Immature natural killer cell (primary cell): ENCODE results near the gene CYP27A1. TPM values are rescaled to one million over a fixed set of nuclear protein-coding genes. Genes with fewer than 3 reads are reported as not detected.
A peak's percentile ranks its signal among the peaks of the same experiment; 100 is the strongest.

Source experiments
- DNase-seq, 3 donors: peaks; one replicate each; pipeline ENCODE4 v3.0.0; 2022; ENCODE audit warnings: mixed read lengths in 1 of 3
- H3K27ac Mint-ChIP-seq, 6 donors: one replicate each; pipeline ENCODE4 v1.8.0; 2020; ENCODE audit warnings: mixed read lengths in 6 of 6, mild to moderate bottlenecking in 5 of 6, inconsistent platforms in 4 of 6, moderate library complexity in 3 of 6
- H3K27me3 Mint-ChIP-seq, 3 donors: one replicate each; pipeline ENCODE4 v1.8.0; 2020 to 2021; ENCODE audit warnings: low read depth in 3 of 3, mild to moderate bottlenecking in 3 of 3, mixed read lengths in 3 of 3, moderate library complexity in 3 of 3, inconsistent platforms in 1 of 3
- H3K36me3 Mint-ChIP-seq, 3 donors: one replicate each; pipeline ENCODE4 v1.8.0; 2020; ENCODE audit warnings: mixed read lengths in 3 of 3, inconsistent platforms in 2 of 3, mild to moderate bottlenecking in 2 of 3
- H3K4me1 Mint-ChIP-seq, 2 donors: one replicate each; pipeline ENCODE4 v1.8.0; 2020; ENCODE audit warnings: inconsistent platforms in 2 of 2, mild to moderate bottlenecking in 2 of 2, mixed read lengths in 2 of 2, moderate library complexity in 1 of 2
- H3K4me3 Mint-ChIP-seq, 5 donors: one replicate each; pipeline ENCODE4 v1.8.0; 2020; ENCODE audit warnings: mild to moderate bottlenecking in 5 of 5, mixed read lengths in 5 of 5, inconsistent platforms in 3 of 5, moderate library complexity in 3 of 5
- H3K9me3 Mint-ChIP-seq, 6 donors: one replicate each; pipeline ENCODE4 v1.8.0; 2020; ENCODE audit warnings: mild to moderate bottlenecking in 6 of 6, mixed read lengths in 6 of 6, inconsistent platforms in 4 of 6, moderate library complexity in 3 of 6
- polyA plus RNA-seq, 3 donors: library from polyadenylated mRNA; unstranded; fragments of 300-500 nt; fragmentation: Illumina TruSeq; gene quantifications; one replicate each; pipeline ENCODE4 v1.2.3, GENCODE V29; 2021

The CYP27A1 gene
- polyA plus RNA-seq, 3 donors from 2014 or later: 0.34 to 0.60 TPM; not detected in 1

DNA sequence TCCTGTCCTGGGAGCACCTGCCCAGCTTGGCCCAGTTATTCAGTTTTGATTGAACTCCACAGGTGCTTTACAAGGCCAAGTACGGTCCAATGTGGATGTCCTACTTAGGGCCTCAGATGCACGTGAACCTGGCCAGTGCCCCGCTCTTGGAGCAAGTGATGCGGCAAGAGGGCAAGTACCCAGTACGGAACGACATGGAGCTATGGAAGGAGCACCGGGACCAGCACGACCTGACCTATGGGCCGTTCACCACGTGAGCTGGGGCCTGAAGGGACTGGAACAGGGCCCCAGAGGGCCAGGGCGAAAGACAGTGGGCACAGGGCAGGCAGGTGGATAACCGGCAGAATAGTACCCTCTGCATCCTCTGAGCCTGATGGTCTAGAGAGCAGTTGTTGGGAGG lies 27.6 kb downstream of the CYP27A1 start:
- no peak overlapping the region for H3K27ac Mint-ChIP-seq
- H3K36me3 Mint-ChIP-seq: peaks cover 0 to 7% (median 0%) of the 10 kb centered on the region in 3 donors
- no peak overlapping the region for H3K4me3 Mint-ChIP-seq
- H3K9me3 Mint-ChIP-seq: peaks cover 0 to 12% (median 6%) of the 10 kb centered on the region in 6 donors
- no peaks in the 10 kb centered on the region for H3K4me1 Mint-ChIP-seq
- no peak for DNase-seq
- peaks cover 1 to 19% (median 7%) of the 10 kb centered on the region in 3 donors for H3K27me3 Mint-ChIP-seq

DNA sequence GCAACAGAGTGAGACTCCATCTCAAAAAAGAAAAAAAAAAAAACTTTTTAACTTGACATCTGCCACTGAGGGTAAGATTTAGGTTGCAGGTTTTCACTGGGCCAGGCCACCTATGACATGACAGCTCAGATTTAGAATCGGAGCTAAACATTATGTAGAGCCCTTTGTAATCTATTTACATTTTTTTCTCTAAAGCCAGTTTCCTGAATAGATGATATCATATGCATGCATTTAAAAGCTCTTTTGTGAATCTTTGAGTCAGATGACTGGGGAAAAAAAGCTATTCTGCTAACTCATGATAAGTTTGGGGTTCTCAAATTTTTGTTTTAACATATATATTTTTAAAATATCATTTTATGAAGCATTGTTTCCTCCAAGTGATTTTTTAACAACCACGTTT lies 28.3 kb downstream of the CYP27A1 start:
- H3K27me3 Mint-ChIP-seq: peaks cover 1 to 11% (median 5%) of the 10 kb centered on the region in 3 donors
- peaks cover 0 to 4% (median under 1%) of the 10 kb centered on the region in 6 donors for H3K9me3 Mint-ChIP-seq

DNA sequence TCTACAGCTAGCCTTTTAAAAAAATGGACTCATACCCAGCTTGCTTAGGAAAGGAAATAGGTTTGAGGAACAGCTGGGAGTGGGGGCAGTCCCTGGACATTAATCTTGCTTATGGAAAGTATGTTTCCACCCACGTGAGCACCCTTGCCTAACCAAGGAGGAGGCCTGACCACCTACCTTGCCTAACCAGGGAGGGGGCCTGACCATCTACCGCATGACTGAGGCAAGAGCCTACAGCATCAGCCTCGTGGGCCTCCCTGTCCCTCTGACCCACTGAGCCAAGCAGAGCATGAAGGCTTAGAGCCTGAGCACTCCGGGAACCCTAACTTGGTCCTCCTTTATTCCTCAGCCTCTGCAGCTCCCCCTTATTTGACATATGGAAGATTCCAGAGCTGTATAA lies 29.4 kb downstream of the CYP27A1 start:
- Mint-ChIP-seq H3K36me3 (no peaks in the 10 kb centered on the region), H3K27ac (no peak overlapping the region), H3K9me3 (no peaks in the 10 kb centered on the region), H3K27me3 (peaks cover 1 to 10% (median 5%) of the 10 kb centered on the region in 3 donors), H3K4me3 (no peak overlapping the region), H3K4me1 (no peaks in the 10 kb centered on the region)
- DNase-seq: no peak

More for the DNA sequence above, 28.3 kb downstream of the CYP27A1 start:
- H3K4me1 Mint-ChIP-seq: no peaks in the 10 kb centered on the region
- H3K27ac Mint-ChIP-seq: no peak overlapping the region
- DNase-seq: no peak
- H3K36me3 Mint-ChIP-seq: peaks cover 0 to under 1% (median 0%) of the 10 kb centered on the region in 3 donors
- H3K4me3 Mint-ChIP-seq: no peak overlapping the region

DNA sequence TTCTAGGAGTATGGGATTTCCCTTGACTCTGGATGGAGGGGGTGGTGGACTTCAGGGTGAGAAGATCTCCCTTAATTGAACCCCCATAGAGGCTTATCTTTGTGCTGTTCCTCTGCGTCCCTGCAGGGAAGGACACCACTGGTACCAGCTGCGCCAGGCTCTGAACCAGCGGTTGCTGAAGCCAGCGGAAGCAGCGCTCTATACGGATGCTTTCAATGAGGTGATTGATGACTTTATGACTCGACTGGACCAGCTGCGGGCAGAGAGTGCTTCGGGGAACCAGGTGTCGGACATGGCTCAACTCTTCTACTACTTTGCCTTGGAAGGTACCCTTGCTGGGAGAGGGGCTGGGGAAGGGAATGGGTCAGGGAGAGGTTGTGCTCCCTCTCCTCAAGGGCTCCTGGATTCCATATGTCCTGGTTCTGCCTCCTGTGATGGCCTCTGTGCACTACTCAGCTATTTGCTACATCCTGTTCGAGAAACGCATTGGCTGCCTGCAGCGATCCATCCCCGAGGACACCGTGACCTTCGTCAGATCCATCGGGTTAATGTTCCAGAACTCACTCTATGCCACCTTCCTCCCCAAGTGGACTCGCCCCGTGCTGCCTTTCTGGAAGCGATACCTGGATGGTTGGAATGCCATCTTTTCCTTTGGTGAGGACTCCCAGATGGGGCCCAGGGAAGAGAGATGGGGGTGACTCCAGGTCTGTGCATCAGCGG lies 30.3 kb downstream of the CYP27A1 start:
- H3K27ac Mint-ChIP-seq: no peak overlapping the region
- no peaks in the 10 kb centered on the region for H3K36me3 Mint-ChIP-seq
- DNase-seq: no peak
- peaks cover 0 to 12% (median 4%) of the 10 kb centered on the region in 3 donors for H3K27me3 Mint-ChIP-seq
- no peak overlapping the region for H3K4me3 Mint-ChIP-seq
- H3K9me3 Mint-ChIP-seq: no peaks in the 10 kb centered on the region
- H3K4me1 Mint-ChIP-seq: no peaks in the 10 kb centered on the region

DNA sequence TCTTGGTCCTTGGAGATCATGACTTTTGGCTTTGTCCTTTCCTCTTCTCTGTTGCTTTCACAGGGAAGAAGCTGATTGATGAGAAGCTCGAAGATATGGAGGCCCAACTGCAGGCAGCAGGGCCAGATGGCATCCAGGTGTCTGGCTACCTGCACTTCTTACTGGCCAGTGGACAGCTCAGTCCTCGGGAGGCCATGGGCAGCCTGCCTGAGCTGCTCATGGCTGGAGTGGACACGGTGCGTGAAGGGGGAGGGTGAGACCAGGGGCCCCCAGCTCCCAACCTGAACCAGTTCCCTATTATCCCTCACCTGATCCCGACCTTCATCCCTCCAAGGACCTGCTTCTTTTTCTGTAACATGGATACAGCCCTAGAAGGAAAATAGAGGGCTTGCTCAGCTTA lies 30.9 kb downstream of the CYP27A1 start:
- Mint-ChIP-seq H3K4me3 (no peak overlapping the region), H3K36me3 (no peaks in the 10 kb centered on the region), H3K27ac (no peak overlapping the region), H3K4me1 (no peaks in the 10 kb centered on the region), H3K27me3 (peaks cover 0 to 12% (median 2%) of the 10 kb centered on the region in 3 donors), H3K9me3 (no peaks in the 10 kb centered on the region)
- DNase-seq: no peak

DNA sequence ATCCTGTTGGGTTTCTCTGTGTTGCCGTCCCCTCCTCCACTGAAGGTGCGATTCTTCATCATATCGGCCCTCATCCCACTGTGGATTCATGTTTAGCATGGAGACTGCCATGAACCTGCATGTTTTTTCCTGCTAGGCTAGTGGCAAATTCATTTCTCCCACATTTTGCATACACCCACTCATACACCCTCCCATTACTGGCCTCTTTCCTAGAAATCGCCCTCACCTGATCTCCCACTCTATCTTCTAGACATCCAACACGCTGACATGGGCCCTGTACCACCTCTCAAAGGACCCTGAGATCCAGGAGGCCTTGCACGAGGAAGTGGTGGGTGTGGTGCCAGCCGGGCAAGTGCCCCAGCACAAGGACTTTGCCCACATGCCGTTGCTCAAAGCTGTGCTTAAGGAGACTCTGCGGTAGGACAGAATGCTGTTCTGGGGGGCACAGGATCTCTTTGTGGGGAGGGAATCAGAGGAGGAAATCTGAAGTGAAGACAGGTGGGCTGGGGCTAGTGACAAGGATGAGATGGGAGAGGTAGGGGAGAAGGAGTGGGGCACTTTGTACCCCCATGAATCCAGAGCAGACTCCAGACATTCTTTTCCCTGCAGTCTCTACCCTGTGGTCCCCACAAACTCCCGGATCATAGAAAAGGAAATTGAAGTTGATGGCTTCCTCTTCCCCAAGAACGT lies 32.0 kb downstream of the CYP27A1 start:
- no peak overlapping the region for H3K4me3 Mint-ChIP-seq
- H3K9me3 Mint-ChIP-seq: no peaks in the 10 kb centered on the region
- DNase-seq: no peak
- H3K4me1 Mint-ChIP-seq: no peaks in the 10 kb centered on the region
- peaks cover 0 to 11% (median 2%) of the 10 kb centered on the region in 3 donors for H3K27me3 Mint-ChIP-seq
- peak overlapping the region in 1 of 6 donors; percentile 55 for H3K27ac Mint-ChIP-seq
- no peaks in the 10 kb centered on the region for H3K36me3 Mint-ChIP-seq

DNA sequence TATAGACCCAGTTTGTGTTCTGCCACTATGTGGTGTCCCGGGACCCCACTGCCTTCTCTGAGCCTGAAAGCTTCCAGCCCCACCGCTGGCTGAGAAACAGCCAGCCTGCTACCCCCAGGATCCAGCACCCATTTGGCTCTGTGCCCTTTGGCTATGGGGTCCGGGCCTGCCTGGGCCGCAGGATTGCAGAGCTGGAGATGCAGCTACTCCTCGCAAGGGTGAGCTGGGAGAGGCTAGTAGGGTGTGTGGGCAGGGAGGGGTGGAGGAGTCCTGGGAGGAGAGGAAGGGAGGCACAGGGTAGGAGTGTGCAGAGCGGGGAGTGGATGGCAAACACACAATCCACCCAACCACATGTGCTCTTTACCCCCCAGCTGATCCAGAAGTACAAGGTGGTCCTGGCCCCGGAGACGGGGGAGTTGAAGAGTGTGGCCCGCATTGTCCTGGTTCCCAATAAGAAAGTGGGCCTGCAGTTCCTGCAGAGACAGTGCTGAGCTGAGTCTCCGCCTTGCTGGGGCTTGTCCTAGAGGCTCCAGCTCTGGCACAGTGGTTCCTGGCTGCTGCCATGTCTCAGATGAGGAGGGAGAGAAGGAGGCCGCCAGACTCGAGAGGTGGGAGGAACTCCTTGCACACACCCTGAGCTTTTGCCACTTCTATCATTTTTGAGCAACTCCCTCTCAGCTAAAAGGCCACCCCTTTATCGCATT lies 32.7 kb downstream of the CYP27A1 start:
- Mint-ChIP-seq H3K4me1 (no peaks in the 10 kb centered on the region), H3K27ac (no peak overlapping the region), H3K27me3 (peaks cover 0 to 6% (median 0%) of the 10 kb centered on the region in 3 donors), H3K36me3 (no peaks in the 10 kb centered on the region), H3K9me3 (no peaks in the 10 kb centered on the region), H3K4me3 (no peak overlapping the region)
- no peak for DNase-seq

DNA sequence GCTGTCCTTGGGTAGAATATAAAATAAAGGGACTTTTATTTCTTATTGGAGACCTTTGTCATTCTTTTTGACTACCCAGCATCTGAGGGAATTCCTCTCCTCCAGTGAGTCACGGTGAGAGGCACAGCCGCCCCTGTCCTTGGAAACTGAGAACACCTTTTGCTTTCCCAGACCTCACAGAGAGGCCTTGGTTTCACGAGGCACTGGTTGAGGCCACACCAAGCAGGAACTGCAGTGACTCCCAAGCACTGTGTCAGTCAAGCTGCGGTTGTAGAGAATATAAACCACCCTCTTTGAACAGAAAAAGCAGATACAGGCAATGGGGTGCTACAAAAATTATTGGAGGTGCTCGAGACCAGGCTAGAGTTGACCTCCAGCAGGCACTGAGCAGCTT lies 33.3 kb downstream of the CYP27A1 start:
- no peak overlapping the region for H3K27ac Mint-ChIP-seq
- H3K36me3 Mint-ChIP-seq: no peaks in the 10 kb centered on the region
- no peak overlapping the region for H3K4me3 Mint-ChIP-seq
- peaks cover 0 to 6% (median 0%) of the 10 kb centered on the region in 3 donors for H3K27me3 Mint-ChIP-seq
- no peaks in the 10 kb centered on the region for H3K4me1 Mint-ChIP-seq
- no peaks in the 10 kb centered on the region for H3K9me3 Mint-ChIP-seq
- no peak for DNase-seq

DNA sequence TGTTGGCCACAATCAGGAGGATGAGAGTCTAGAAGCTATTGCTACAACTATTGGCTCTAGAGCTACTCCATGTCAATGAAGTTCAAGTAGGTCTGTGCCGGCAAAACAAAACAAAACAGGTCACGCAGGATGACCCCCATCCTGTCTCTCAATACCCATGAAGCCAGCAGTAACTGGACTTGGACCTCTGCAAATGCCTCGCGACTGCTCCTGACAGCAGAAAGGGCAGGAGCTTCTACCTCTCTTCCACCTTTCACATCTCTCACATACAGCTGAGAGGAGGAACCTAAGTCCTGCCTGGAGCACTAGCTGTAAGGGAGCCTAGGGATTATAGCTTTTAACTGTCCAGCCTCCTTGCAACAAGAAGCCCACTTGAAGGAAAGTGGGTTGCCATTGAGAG lies 33.7 kb downstream of the CYP27A1 start:
- Mint-ChIP-seq H3K4me3 (no peak overlapping the region), H3K9me3 (no peaks in the 10 kb centered on the region), H3K27ac (no peak overlapping the region), H3K27me3 (peaks cover 0 to 6% (median 3%) of the 10 kb centered on the region in 3 donors), H3K36me3 (no peaks in the 10 kb centered on the region), H3K4me1 (no peaks in the 10 kb centered on the region)
- no peak for DNase-seq

DNA sequence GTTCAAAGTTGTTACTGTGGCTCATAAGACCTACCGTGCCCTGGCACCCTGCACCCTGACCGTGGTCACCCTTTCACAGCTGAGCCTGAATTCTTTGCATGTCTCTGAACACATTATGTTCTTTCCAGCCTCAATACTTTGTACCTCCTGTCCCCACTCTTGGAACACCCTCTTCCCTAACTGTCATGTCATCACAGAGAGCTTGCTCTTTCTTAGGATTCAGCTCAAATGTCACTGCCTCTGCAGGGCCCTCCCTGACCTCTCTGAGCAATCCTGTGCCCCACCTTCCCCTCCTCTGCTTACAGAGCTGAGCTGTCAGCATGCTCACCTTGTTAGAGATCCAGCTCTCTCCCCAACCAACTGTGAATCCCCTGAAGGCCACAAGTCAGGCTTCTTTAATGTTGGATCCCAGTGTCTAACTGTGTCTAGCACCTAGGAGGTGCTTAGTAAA lies 34.6 kb downstream of the CYP27A1 start:
- no peaks in the 10 kb centered on the region for H3K4me1 Mint-ChIP-seq
- peaks cover under 1 to 3% (median 3%) of the 10 kb centered on the region in 3 donors for H3K27me3 Mint-ChIP-seq
- no peak overlapping the region for H3K4me3 Mint-ChIP-seq
- DNase-seq: no peak
- H3K9me3 Mint-ChIP-seq: no peaks in the 10 kb centered on the region
- no peak overlapping the region for H3K27ac Mint-ChIP-seq
- H3K36me3 Mint-ChIP-seq: no peaks in the 10 kb centered on the region

DNA sequence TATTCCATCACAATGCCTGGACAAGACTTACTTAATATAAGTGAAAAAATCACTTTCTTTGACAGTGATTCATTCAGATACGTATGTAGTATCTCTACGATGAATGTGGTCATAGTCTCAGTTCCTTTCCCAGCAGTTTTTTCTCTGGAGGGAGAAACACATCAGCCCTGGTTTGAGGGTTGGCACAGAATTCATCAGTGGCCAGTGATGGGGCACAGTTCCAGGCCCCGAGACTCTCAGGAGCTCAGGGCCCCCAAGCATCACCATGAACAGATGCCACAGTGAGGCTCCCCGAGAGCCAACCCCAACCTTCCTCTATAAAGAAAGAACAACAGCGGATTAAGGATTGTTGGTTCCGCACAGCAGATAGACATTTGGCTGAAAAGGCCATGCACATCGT lies 37.1 kb downstream of the CYP27A1 start:
- Mint-ChIP-seq H3K27ac (no peak overlapping the region), H3K4me1 (no peaks in the 10 kb centered on the region), H3K27me3 (peaks cover 3 to 5% (median 5%) of the 10 kb centered on the region in 3 donors), H3K36me3 (no peaks in the 10 kb centered on the region), H3K9me3 (no peaks in the 10 kb centered on the region), H3K4me3 (no peak overlapping the region)
- no peak for DNase-seq

DNA sequence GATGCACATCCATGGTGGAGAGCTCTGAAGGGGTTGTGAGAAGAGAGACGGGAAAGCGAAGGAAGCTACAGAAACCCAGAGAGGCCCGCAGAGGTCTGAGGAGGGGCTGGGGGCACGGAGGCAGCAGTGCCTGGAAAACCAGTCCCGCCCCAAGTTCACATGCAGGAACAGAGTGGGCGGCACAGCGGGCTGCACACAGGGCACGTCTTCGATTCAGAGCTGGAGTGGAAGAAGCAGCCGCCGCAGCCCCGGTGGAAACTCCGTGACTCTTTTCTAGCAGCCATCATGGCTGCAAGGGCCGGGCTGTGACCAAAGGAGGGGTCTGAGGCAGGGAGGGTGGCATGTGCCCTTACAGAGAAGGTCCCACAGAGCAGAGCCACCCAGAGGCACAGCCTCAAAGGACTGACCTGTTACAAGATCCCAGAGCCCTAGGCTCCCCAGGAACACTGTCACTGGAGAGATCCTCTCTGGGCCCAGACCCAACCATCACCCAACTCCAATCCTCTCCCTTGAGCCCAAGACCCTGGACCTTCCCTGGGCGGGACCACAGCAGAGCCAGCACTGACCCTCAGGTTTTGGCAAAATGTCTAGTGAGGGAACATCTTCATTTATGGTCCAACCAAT lies 38.9 kb downstream of the CYP27A1 start:
- no peak overlapping the region for H3K4me3 Mint-ChIP-seq
- H3K4me1 Mint-ChIP-seq: no peaks in the 10 kb centered on the region
- no peaks in the 10 kb centered on the region for H3K36me3 Mint-ChIP-seq
- DNase-seq: no peak
- H3K27me3 Mint-ChIP-seq: peaks cover 3 to 5% (median 5%) of the 10 kb centered on the region in 3 donors
- H3K9me3 Mint-ChIP-seq: no peaks in the 10 kb centered on the region
- H3K27ac Mint-ChIP-seq: no peak overlapping the region

DNA sequence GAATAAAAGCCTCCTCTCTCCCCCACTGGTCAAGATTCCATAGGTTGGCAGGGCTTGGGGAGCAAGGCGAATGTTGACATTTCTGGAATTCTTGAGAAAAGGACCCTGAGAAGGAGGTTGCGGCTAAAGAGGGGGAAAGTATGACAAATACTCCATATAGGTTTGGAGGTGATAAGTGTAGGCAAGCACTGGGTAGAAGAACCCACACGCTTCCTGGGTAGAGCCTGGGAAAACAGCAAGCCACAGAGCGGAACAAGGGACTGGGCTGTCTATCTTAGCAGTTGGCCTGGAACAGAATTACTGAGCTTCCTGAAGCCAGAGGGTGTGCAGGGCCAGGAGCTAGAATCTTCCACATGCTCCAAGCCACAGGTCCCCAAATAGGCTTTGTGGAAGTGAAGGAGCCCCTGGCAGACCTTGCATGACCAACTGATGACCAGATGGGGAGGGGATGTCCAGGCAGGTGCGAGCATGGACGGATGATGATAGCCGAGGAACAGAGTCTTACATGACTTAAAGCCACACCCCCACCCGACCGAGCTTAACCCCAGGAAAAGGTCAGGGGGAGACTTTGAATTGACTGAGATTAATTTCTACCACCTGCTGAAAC lies 39.8 kb downstream of the CYP27A1 start:
- H3K4me1 Mint-ChIP-seq: no peaks in the 10 kb centered on the region

More for the DNA sequence above, 39.8 kb downstream of the CYP27A1 start:
- Mint-ChIP-seq H3K27me3 (peaks cover 3 to 5% (median 5%) of the 10 kb centered on the region in 3 donors), H3K27ac (no peak overlapping the region), H3K4me3 (no peak overlapping the region), H3K9me3 (no peaks in the 10 kb centered on the region), H3K36me3 (no peaks in the 10 kb centered on the region)
- no peak for DNase-seq
